PC-3 (cell line): ENCODE results near the gene IRF3.

ENCODE experiments used
- CTCF ChIP-seq: fragments of 300-600 bp; sonication (generic); conservative IDR thresholded peaks from 2 replicates; pipeline ENCODE4 v1.5.1; 2017; ENCODE audit warnings: antibody characterized with exemption, low read depth, mild to moderate bottlenecking, low read length
- EZH2phosphoT487 ChIP-seq: fragments of 300-600 bp; sonication (generic); IDR thresholded peaks from 2 replicates; pipeline ENCODE4 v1.6.1; 2018; ENCODE audit warnings: mild to moderate bottlenecking, antibody characterized with exemption, low read length, borderline replicate concordance

- no peak for TF ChIP-seq EZH2phosphoT487
- TF ChIP-seq CTCF = no peak
Measured at GRCh38 chr19:49641688-49642491, 23.8 kb downstream of the IRF3 start, which contains the start of gene SCAF1.
